Panc1 (cell line): Measurements from ENCODE around the gene RNF7. TPM values are rescaled to one million over a fixed set of nuclear protein-coding genes. Genes with fewer than 3 reads are reported as not detected.
A peak's percentile ranks its signal among the peaks of the same experiment; 100 is the strongest.
"Not testable (repeated sequence)": the region's sequence is repeated elsewhere in the genome, so short reads cannot be mapped to it uniquely, and the experiment has no call there.

ENCODE experiments used
- ATAC-seq: fragments of 200-7000 bp; cut with Tn5 transposase; 2 replicates; pipeline ENCODE4 v1.9.1; 2020; ENCODE audit warnings: mild to moderate bottlenecking, moderate library complexity
- BruUV-seq: library from RNA; stranded (reverse); fragments of 400-500 nt; replicated peaks from 2 replicates; lab custom pipeline; 2021; lab: Mats Ljungman, UMichigan
- CTCF ChIA-PET: fragments of 300-600 bp; sonication (Branson Sonifier 250); formaldehyde crosslinking; loops from one replicate; lab custom pipeline; 2022; ENCODE audit warnings: antibody characterized with exemption; lab: Charles Lee
- POLR2A ChIA-PET: fragments of 300-600 bp; sonication (Branson Sonifier 250); formaldehyde crosslinking; loops from one replicate; lab custom pipeline; 2022; ENCODE audit warnings: antibody characterized with exemption; lab: Charles Lee
- DNase-seq: peaks from one replicate; pipeline ENCODE4 v3.0.0-alpha.2; 2010; ENCODE audit warnings: low read depth, low spot score
- H3K27ac ChIP-seq: 2 replicates; pipeline ENCODE4 v1.5.1; 2011; ENCODE audit warnings: mild to moderate bottlenecking, low read length, inconsistent platforms
- H3K27me3 ChIP-seq: fragments of 200-500 bp; sonication (Bioruptor generic); 2 replicates; pipeline ENCODE4 v1.6.0; 2014; ENCODE audit warnings: low read length, inconsistent platforms; ENCODE audit not compliant: control insufficient read depth, insufficient read depth
- H3K36me3 ChIP-seq: fragments of 200-500 bp; sonication (Bioruptor generic); 2 replicates; pipeline ENCODE4 v1.5.1; 2014; ENCODE audit warnings: inconsistent platforms, mild to moderate bottlenecking, low read length, moderate library complexity; ENCODE audit not compliant: control insufficient read depth, insufficient read depth
- H3K4me1 ChIP-seq: 2 replicates; pipeline ENCODE4 v1.5.1; 2011; ENCODE audit warnings: inconsistent platforms, mild to moderate bottlenecking, low read length, moderate library complexity; ENCODE audit not compliant: control insufficient read depth, insufficient read depth
- H3K4me3 ChIP-seq, 2 experiments: 2 replicates each; pipeline ENCODE4 v1.5.1; 2011 to 2012; ENCODE audit warnings: low read depth in 2 of 2, low read length in 2 of 2, mild to moderate bottlenecking in 2 of 2, inconsistent platforms in 1 of 2, moderate library complexity in 1 of 2
- H3K9me3 ChIP-seq: fragments of 200-500 bp; sonication (Bioruptor generic); 2 replicates; pipeline ENCODE4 v1.5.1; 2014; ENCODE audit warnings: low read depth, mild to moderate bottlenecking, inconsistent platforms, low read length, moderate library complexity; ENCODE audit not compliant: control insufficient read depth, insufficient read depth
- CTCF ChIP-seq: fragments of 450-650 bp; IDR thresholded peaks from 2 replicates; pipeline ENCODE4 v1.5.1; 2017; ENCODE audit warnings: mild to moderate bottlenecking
- POLR2AphosphoS5 ChIP-seq: IDR thresholded peaks from 2 replicates; pipeline ENCODE4 v1.6.1; 2012; ENCODE audit warnings: mild to moderate bottlenecking, low read depth, low read length, moderate library complexity
- SIN3A ChIP-seq: IDR thresholded peaks from 2 replicates; pipeline ENCODE4 v1.6.1; 2012; ENCODE audit warnings: low read depth, mild to moderate bottlenecking, low read length, moderate library complexity, borderline replicate concordance; ENCODE audit not compliant: insufficient read depth
- TCF7L2 ChIP-seq: IDR thresholded peaks from 2 replicates; pipeline ENCODE4 v1.6.1; 2011; ENCODE audit warnings: mild to moderate bottlenecking, low read depth, low read length, inconsistent platforms
- in situ Hi-C: cut with HindIII; loops from 2 replicates; pipeline ENCODE4 v1.10.0; 2016; ENCODE audit warnings: low sequenced_read_pairs, low pct_unique_long_range_greater_than_20kb
- intact Hi-C: fragments of 100-400 bp; cut with micrococcal nuclease; formaldehyde crosslinking; loops from one replicate; pipeline ENCODE4 v1.10.0; 2022; ENCODE audit not compliant: unreplicated experiment
- total RNA-seq: library from RNA; stranded (reverse); gene quantifications from one replicate; pipeline ENCODE4 v1.2.1, GENCODE V29; 2021; ENCODE audit not compliant: unreplicated experiment
- TF ChIP-seq, protein P1 (sequence below), 2 experiments: IDR thresholded peaks; 2 replicates each; pipeline ENCODE4 v1.6.1; 2011 to 2012; ENCODE audit warnings: low read depth in 2 of 2, control low read depth in 1 of 2, low read length in 1 of 2, mild to moderate bottlenecking in 1 of 2, moderate library complexity in 1 of 2; ENCODE audit not compliant: insufficient read depth in 1 of 2

RNF7 gene
- total RNA-seq, 1 experiment from 2014 or later: 87.3 TPM

DNA sequence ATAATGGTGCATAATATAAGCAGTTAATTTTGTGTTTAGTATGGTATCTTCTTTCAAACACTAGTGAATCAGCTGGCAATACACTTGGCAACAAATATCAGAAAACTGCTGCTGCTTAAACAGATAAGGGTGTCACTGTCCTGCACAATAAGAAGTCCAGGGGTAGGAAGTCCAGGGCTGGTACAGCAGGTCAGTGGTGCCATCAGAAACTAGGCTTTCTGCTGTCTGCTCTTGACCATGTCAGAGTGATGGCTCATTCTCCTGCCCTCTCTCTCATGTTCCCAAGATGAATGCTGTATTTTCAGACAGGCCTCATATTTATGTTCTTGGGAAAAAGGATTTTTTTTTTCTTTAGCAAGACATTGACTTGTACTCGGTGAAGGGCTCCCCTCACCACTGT lies 15.9 kb downstream of the RNF7 start:
- H3K27me3 ChIP-seq: no peaks in the 10 kb centered on the region
- POLR2A ChIA-PET: no interaction called here
- H3K9me3 ChIP-seq: no peaks in the 10 kb centered on the region
- no peak overlapping the region for H3K27ac ChIP-seq
- no peak for DNase-seq
- no peak for ATAC-seq
- no peaks in the 10 kb centered on the region for H3K36me3 ChIP-seq
- no TSS peak for BruUV-seq
- in situ Hi-C loops: no loop called here
- no peak overlapping the region for H3K4me3 ChIP-seq
- no peak for TF ChIP-seq POLR2AphosphoS5
- no peak for TF ChIP-seq TCF7L2
- TF ChIP-seq SIN3A: no peak
- TF ChIP-seq CTCF: no peak
- intact Hi-C loops: no loop called here
- no peaks in the 10 kb centered on the region for H3K4me1 ChIP-seq
- CTCF ChIA-PET: no interaction called here

DNA sequence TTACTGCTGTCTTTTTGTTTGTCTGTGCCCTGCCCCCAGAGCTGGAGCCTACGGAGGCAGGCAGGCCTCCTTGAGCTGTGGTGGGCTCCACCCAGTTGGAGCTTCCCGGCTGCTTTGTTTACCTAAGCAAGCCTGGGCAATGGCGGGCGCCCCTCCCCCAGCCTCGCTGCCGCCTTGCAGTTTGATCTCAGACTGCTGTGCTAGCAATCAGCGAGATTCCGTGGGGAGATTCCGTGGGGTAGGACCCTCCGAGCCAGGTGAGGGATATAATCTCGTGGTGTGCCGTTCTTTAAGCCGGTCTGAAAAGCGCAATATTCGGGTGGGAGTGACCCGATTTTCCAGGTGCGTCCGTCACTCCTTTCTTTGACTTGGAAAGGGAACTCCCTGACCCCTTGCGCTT lies 24.5 kb downstream of the RNF7 start:
- BruUV-seq, H3K4me1 ChIP-seq, ATAC-seq, in situ Hi-C loops, H3K27ac ChIP-seq, intact Hi-C loops, H3K36me3 ChIP-seq, CTCF ChIA-PET, POLR2A ChIA-PET, DNase-seq, H3K9me3 ChIP-seq, H3K27me3 ChIP-seq: not testable (repeated sequence)
- H3K4me3 ChIP-seq: peak overlapping the region; percentile 30 to 51

DNA sequence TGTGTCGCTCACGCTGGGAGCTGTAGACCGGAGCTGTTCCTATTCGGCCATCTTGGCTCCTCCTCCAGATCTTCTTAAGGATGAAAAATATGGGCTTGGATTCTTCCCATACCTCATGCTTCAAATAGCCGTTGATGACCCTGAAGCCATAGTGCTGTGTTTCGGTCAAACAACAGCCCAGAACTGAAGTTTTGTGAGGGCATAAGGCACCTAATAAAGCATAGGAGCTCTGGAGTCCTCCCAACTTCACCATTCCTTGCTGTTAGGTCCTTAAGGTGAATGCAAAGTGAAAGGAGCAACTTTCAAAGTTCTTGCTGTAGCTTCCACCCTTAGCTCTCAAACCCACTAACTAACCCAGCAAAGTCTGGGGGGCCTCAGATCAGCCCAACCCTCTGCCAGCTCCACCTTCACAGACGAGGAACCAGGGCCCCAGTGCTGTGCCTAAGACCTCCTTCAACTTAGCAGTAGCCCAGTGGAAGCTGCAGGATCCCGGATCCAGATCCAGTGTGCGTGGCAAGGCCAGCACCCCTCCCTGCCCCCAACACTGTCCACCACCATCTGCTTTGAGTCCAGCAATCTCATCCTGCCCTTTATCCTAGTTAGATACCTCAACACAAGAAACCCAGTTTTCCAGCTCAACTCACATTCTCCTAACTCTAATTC lies 25.1 kb downstream of the RNF7 start, which contains the start of gene GRK7:
TSS of gene GRK7 (plus strand) at position 321 of the 663 bp plus-strand sequence. CDS start 14,877 bp downstream, outside the sequence.
- no peaks in the 10 kb centered on the region for H3K9me3 ChIP-seq
- ATAC-seq: peak; percentile 58; the same call in 1 of the 2 replicates
- no TSS peak for BruUV-seq
- H3K27me3 ChIP-seq: no peaks in the 10 kb centered on the region
- POLR2A ChIA-PET: no interaction called here
- no peaks in the 10 kb centered on the region for H3K36me3 ChIP-seq
- H3K4me3 ChIP-seq: peak within 1 kb of the TSS; percentile 30 to 51
- in situ Hi-C loops (no loop called here), intact Hi-C loops (no loop called here)
- H3K4me1 ChIP-seq: no peaks in the 10 kb centered on the region
- DNase-seq: no peak
- TF ChIP-seq CTCF: no peak
- TF ChIP-seq, protein P1, sequence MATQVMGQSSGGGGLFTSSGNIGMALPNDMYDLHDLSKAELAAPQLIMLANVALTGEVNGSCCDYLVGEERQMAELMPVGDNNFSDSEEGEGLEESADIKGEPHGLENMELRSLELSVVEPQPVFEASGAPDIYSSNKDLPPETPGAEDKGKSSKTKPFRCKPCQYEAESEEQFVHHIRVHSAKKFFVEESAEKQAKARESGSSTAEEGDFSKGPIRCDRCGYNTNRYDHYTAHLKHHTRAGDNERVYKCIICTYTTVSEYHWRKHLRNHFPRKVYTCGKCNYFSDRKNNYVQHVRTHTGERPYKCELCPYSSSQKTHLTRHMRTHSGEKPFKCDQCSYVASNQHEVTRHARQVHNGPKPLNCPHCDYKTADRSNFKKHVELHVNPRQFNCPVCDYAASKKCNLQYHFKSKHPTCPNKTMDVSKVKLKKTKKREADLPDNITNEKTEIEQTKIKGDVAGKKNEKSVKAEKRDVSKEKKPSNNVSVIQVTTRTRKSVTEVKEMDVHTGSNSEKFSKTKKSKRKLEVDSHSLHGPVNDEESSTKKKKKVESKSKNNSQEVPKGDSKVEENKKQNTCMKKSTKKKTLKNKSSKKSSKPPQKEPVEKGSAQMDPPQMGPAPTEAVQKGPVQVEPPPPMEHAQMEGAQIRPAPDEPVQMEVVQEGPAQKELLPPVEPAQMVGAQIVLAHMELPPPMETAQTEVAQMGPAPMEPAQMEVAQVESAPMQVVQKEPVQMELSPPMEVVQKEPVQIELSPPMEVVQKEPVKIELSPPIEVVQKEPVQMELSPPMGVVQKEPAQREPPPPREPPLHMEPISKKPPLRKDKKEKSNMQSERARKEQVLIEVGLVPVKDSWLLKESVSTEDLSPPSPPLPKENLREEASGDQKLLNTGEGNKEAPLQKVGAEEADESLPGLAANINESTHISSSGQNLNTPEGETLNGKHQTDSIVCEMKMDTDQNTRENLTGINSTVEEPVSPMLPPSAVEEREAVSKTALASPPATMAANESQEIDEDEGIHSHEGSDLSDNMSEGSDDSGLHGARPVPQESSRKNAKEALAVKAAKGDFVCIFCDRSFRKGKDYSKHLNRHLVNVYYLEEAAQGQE (IDR thresholded peaks at IDR 0.05; ENCODE audit: insufficient read depth in 1 of 2, low read depth in 2 of 2, low read length in 1 of 2): no peak
- H3K27ac ChIP-seq: peak within 1 kb of the TSS; percentile 31; the same call in 1 of the 2 replicates
- CTCF ChIA-PET: no interaction called here
